Measurements from ENCODE around the gene SUSD4.

SUSD4 gene

DNA sequence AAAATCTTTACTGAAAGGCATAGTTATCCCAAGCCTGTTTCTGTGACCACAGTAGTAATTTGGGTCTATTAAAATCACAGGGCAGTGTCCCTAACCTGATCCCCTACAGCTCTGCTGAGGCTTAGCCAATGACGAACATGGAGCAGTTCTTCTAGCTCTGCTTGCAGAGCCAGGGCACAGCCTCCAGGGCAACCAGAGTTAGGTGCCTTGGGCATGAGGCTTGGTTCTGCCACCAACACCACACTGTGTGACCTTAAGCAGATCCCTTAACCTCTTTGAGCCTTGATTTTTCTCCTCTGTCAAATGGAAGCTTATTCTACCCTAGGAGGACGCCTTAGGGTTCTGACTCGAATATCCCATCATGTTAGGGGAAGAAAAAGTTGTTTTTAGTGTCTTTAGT lies 134.2 kb downstream of the SUSD4 start:
- no peak for DNase-seq (ENCODE audit: low read depth)

DNA sequence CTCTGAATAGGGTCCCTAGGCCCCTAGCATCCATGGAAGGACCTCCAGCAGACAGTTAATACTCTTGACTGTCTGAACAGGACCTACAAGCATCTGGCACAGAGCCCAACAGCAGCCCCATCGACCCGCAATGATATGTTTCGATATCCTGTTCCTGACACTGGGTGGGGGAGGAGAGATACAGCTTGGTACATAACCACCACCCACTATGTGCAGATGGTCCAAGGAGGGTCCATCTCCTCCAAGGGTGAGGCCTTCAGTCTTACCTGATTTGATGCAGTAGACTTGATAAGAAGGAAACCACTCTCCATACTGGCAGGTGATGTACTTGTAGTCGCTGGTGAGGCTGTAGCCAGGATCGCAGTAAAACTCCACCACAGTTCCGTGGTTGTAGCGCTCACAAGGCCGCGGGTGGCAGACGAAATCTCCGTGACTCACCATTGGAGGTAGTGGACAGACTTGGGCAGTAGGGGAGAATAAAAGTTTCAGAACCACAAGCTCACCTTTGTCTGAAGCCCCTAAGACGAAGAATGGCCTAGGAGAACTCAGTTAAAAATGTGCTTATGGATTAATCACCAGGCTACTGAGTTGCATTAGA lies 134.9 kb downstream of the SUSD4 start:
- DNase-seq (ENCODE audit: low read depth), result no peak

DNA sequence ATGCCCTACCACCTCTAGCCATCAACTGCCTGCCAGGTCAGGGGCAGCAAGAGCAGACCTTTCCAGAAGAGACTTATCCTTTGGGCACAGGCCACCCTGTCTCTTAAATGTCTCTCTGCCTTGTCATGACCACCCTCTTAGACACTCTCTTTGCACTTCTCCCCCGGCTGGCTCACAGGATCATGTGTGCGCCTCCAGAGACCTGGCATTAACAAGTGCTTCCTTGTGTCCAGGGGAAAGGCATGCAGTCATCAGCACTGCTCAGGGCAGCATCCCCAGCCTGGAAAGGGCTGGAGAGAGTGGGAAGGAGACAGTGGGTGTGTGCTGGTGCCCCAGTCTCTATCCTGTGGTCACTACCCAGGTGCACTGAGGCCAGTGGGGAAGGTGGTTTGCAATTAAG lies 135.8 kb downstream of the SUSD4 start:
- no peak for DNase-seq (ENCODE audit: low read depth)

DNA sequence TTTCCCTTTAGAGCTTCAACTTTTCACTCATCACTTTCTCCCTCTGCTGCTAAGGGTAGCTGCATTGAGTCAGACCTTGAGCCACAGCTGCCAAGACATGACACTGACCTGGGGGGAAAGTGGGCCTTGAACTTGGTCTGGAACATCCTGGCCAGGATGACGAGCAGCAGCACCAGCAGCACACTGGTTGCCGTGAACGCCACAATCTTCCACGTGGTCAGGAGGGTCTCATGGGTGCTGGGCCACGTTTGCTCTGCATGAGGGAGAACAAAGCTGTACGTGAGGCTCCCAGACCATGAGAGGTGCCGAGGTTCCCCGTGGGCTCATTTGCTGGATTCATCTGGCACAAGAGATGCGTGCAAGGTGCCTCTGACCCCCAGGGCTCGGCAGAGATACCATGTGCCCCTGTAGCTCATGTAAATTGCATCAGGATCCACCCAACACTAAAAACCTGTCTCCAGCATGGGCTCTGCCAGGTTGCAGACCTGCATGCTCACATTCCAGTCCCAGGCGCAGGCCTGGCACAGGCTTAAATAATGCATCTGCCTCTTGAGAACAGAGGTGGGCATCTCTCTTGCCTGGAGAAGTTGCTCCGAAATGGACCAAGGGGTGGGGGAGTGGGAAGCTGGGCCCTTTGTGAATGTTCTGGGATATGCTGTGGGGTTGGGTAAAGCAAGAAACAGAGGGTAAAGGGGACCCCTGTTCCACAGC lies 136.3 kb downstream of the SUSD4 start:
- DNase-seq (ENCODE audit: low read depth), result no peak

DNA sequence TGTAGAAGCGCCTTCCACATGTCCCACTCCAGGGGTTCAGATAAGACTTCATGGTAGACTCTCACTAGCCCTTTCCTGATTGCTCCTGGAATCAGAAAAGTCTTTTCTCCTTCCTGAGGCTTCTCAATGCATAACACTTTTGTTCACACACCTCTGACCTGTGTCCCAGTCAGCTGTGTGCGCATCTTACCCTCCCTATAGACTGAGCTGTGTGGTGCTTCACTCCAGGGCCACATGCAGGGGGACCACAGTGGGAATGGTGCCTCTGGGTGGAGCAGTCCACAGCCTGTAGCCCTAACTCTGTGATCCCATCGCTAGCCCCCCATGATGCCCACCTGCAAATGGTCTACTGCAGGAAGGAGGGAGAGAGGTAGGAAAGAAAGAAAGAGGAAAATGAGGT lies 136.9 kb downstream of the SUSD4 start:
- no peak for DNase-seq (ENCODE audit: low read depth)

DNA sequence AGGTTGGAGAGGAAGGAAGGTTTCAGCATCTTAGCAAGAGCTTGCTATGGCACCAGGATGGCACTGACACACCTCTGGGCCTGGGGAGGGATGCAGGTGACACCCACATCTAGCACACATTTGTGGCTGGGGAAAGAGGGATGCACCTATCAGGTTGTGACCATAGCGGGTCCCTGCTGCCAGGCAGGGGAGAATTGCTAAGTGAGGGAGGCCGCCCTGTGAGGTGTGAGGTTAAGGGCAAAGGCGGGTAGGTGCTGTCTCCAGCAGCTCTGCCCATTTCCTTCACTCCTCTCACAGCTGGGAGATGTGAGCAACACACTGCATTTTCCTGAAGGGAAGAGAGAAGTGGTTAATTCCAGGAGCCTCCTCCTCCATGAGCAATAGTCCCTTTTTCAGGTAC lies 137.7 kb downstream of the SUSD4 start:
- no peak for DNase-seq (ENCODE audit: low read depth)

DNA sequence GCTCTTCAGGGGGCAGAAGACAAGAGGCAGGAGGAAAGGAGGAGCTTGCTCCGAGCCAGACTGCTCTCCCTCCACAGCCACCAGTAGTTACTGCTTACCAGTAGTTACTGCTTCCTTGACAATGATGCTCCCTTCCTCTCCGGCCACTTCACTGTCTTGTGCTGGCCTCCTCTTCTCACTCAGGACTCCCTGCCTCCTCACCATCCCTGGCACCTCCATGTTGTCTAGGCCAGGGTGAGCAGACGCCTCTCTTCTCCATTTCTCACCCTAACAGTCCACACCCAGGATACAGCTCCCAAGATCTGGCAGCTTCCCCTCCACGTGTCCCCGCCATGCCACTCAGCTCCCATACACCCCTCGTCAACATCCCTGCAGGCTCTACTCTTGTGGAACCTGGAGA lies 138.5 kb downstream of the SUSD4 start:
- DNase-seq (ENCODE audit: low read depth), result no peak

DNA sequence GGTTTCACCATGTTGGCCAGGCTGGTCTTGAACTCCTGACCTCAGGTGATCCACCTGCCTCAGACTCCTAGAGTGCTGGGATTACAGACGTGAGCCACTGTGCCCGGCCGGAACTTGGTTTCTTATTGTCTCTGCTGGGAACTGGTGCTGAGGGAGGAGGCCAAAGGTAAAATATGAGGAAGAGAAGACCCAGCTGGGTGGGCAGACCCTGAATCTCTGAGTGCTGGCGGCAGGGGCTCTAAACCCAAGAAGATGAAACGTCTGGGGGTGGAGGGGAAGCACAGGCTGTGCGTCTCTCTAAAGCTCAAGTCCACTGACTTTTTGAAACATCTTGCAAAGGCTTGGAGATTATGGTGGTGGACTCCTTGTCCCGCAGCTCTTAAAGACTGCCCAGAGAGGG lies 138.9 kb downstream of the SUSD4 start:
- no peak for DNase-seq (ENCODE audit: low read depth)

DNA sequence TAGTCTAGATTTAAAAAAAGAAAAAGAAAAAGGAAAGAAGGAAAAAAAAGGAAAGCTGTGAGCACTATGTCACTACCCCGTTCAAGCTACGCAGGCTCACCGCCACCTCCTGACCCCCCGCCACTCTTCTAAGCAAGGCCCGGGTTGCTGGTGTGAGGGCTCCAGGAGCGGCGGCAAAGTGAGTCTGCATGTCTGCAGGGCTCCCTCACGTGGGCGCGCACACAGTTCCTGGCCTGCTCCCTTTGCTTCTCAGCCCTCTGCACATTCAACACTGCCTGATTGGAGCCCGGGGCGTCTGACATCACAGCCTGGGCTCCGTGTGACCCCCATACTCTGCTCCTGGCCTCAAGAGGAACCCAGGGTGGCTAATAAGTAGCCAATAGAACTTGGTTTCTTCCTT lies 139.5 kb downstream of the SUSD4 start:
- DNase-seq (ENCODE audit: low read depth), result no peak

DNA sequence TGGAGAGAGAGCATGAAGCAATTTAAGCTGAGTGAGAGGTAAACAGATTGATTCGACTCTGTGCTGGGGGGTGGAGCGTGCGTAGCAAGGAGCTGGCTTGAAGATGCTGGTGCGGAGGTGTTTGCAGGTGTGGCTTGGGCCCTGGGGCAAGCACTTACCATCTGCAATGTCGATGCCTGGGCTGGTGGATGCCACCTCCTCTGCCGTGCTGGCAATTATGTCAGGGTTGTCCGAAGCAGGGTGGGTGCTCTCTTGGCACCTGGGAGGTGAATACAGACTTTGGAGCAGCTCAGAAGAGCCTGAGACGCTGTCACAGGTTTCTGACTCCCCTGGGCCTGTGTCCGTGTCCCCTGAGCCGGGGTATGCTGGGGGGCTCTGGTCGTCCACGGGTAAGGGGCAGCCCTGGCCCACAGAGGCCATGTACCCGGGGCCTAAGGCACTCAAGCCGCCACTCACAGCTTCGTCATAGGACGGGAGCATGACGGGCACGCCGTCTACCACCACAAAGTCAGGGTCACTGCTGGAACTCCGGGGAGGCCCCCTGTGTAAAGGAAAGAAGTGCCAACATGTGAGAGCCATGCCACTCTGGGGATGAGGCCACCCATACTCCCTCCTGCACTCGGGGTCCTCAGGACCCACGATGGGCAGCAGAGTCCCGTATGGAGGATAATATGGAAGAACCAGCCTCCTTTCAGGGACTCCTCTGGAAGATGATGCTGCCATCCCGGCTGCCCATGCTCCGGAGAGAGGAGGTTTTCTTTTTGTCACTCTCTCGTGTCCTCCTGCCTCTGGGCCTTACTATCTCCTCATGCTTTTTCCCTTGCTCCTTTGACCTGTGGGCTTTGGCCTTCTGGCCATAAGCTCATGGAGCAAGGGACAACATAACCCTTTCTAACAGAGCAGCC lies 140.6 kb downstream of the SUSD4 start:
- DNase-seq (ENCODE audit: low read depth), result no peak

DNA sequence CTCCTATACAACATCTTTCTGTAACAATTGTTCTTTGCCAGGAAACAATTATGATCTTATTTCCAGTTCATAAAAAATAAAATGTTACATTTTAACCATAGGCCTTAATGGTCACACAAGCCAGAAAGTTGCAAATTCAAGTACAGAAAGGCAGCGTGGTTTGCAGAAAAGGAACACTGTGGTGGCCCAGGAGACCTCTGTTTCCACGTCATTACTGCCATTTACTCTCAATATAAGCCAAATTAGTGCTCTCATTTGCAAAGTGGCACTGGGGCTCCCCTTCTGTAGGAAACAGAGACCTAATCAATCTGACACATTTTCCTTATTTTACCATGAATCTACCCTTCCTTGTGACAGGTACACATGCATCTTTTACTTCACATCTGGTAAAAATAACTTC lies 141.6 kb downstream of the SUSD4 start:
- DNase-seq (ENCODE audit: low read depth), result no peak

DNA sequence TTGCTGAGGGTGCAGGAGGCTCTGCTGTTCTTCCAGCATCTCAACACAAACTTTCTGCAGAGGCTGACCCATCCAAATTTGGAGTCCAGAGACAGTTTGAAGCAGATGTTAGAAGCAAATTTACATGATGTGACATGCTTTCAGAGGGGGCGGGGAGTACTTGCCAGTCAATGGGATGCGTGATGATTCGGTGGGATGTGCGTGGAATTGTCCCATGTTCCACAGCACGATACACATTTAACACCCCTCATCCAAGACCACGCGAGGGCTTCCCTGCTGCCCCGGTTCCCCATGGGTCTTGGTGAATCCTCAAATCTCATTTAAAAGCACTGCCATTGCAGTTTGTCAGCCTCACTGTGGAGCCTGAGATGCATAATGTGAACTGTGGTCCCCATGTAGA lies 142.3 kb downstream of the SUSD4 start:
- no peak for DNase-seq (ENCODE audit: low read depth)

DNA sequence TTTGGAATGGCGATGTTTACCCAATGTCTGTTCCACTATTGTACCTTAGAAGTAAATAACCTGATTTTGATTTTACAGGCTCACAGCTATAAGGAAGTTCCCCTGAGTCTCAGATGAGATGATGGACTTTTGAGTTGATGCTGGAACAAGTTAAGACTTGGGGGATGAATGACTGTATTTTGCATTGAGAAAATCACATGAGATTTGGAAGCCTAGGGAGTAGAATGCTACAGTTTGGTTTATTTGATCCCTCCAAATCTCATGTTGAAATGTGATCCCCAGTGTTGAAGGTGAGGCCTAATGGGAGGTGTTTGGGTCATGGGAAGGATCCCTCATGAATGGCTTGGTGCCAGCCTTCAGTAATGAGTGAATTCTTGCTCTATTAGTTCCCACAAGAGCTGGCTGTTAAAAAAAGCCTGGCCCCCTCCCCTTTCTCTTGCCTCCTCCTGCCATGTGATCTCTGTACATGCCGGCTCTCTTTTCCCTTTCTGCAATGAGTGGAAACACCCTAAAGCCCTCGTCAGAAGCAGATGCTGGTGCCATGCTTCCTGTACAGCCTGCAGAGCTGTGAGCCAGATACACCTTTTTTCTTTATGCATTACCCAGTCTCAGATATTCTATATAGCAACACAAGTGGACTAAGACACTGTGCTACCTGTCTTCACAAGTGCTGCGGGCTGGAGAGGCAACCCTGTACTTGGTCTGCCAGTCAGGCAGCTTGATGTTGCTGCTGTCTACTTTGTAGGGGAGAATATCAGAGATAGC lies 143.9 kb downstream of the SUSD4 start:
- no peak for DNase-seq (ENCODE audit: low read depth)

DNA sequence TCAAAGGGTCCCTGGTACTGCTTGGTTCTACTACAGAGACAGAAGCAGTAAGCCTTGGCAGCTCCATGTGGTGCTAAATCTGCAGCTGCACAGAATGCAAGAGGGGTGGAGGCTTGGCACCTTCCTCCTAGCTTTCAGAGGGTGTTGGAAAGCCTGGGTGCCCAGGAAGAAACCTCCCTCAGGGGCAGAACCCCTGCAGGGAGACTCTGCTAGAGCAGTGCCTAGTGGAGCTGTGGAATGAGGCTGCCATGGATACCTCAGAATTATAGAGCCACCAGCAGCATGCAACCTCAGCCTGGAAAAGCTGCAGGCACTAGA lies 144.7 kb downstream of the SUSD4 start:
- no peak for DNase-seq (ENCODE audit: low read depth)

DNA sequence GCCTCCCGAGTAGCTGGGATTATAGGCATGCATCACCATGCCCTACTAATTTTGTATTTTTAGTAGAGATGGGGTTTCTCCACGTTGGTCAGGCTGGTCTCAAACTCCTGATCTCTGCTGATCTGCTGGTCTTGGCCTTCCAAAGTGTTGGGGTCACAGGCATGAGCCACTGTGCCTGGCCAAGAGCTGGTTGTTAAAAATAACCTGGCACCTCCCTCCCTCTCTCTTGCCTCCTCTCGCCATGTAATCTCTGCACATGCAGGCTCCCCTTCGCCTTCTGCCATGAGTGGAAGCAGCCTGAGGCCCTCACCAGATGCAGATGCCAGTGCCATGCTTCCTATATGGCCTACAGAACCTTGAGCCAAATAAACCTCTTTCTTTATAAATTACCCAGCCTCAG lies 146.2 kb downstream of the SUSD4 start:
- no peak for DNase-seq (ENCODE audit: low read depth)

DNA sequence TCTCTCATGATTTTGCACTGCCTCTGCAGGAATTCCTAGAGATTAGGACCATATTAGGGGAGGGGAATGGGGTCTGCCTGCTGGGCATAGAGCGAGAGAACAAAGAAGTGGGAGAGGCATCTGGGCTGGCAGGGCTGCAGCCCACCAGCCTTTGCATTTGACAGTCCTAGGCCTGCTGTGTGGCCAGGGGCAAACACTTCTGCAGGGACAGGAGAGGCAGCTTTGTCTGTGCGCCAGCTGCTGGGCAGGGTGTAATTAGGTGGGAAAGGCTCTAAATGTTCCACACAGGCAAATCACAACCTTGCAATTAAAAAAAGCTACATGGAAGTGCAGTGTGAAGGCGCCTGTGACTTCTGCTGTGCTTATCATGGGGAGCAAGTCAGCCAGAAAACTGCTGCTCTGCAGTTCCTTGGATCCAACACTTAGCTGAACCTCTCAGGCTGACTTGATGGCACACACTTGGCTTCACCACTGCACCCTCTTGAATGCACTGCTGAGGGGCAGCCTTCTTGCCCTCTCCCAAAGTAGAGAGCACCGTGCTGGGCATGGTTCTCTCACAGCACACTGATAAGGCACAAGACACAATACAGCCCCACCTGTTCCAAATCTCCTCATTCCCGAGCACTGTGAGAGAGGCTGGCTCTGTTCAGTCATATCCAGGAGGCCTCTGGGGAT lies 147.3 kb downstream of the SUSD4 start:
- no peak for DNase-seq (ENCODE audit: low read depth)

DNA sequence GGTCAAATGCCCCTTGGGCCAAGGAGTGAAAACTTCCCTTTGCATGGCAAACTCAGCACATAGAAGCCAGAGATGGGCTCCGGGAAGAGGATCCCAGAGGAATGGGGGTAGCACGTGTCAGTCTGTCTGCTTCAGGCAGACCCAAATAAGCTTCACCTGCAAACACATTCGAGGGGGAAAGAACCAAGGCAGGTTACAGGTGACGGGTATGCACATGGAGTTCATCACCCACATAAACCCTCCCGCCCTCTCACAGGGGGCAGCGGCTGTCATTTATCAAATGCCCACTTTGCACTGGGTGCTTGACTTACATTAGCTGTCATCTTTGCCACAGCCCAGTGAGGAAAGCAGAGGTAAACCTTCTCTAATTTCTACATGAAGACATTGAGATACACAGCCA lies 147.9 kb downstream of the SUSD4 start:
- DNase-seq (ENCODE audit: low read depth), result no peak

DNA sequence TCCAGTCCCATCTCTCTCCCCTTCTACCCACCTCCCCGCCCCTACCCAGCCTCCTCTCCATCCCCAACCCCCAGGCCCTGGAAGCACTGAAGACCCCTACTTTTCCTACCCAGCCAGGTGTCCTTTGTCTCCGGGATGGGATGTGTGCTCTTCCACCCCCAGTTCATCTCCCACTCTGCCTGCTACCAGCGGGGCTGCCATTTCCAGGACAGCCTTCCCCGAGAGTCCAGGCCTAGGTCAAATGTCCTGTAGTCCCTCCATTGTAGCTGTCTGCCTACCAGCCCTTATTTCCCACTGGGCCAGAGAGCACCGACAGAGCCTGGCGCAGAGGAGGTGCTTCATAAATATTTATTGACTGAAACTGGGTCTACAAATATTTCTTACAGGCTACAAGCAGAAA lies 148.9 kb downstream of the SUSD4 start:
- no peak for DNase-seq (ENCODE audit: low read depth)

DNA sequence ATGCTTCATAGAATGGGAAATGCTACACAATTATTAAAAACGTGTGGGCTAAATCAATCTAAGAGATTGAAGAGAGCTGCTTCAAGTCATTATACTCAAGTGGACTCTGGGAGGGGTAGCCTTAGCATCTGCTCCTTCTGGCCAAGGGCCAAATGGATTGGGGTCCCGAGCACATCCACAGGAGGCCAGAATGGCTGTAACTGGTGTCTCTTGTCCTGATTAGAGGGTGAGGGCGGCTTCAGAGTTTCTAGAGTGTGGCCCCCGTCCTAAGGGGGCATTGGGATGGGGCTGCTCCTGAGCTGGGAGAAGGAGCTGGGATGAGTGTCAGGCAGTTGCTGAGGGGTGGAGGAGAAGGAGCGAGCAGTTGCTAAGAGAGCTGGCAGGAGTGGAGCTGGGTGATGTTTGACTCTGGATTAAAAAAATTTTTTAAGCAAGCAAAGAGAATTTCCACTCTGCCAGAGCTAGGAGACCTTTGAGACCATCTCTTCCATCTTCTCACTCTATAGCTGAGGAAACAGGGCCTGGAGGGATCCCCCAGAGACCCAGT lies 149.6 kb downstream of the SUSD4 start:
- DNase-seq (ENCODE audit: low read depth), result no peak

DNA sequence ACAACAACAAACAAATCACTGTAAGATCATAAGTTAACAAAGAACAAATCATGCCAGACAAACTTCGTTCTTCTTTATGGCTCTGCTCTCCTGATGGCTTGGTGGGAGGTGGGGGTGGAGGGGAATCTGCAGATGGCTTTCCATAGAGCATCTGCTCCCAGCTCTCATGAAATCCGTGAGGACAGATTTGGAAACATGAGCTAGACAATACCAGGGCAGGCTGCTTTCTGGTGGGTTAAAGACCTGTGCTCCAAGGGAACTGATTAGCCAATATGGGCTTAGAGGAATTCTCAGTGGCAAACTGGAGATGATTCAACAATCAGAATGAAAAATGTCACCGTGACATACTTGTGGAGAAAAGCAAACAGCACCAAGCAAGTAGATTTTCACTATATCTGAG lies 151.5 kb downstream of the SUSD4 start:
- DNase-seq (ENCODE audit: low read depth), result no peak

DNA sequence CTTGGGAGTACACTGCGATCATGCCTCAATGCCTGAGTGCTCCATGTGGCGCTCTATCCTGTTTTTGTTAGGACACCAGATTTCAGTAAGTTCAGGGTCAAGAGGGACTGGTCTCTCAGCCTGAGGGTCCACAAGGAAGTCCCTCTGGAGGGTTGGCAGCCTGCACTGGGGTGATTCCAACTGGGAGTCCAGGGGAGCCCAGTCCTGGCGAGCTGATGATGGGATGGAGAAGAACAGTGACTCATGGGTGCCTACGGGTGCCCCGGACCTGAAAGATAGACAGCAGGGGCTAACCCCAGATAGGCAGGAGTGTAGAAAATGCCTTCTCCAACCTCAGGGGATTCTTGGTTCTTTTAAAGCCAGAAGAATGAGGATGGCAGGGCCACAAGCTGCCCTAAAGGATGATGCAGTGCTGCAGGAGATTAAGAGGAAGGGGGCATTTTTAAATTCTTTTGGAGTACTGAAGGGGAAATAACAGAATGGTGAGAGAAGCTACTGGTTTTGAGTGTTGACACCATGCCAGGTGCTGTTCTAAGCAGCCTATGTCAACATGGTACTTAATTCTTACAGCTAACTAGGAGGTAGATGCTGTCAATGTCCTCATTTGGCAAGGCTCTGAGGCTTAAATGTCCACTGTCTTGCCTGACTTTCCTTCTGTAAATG lies 152.5 kb downstream of the SUSD4 start:
- no peak for DNase-seq (ENCODE audit: low read depth)
